ENCODE measurements around the gene JAGN1.
"Not testable (repeated sequence)": the region's sequence is repeated elsewhere in the genome, so short reads cannot be mapped to it uniquely, and the experiment has no call there.

The JAGN1 gene

DNA sequence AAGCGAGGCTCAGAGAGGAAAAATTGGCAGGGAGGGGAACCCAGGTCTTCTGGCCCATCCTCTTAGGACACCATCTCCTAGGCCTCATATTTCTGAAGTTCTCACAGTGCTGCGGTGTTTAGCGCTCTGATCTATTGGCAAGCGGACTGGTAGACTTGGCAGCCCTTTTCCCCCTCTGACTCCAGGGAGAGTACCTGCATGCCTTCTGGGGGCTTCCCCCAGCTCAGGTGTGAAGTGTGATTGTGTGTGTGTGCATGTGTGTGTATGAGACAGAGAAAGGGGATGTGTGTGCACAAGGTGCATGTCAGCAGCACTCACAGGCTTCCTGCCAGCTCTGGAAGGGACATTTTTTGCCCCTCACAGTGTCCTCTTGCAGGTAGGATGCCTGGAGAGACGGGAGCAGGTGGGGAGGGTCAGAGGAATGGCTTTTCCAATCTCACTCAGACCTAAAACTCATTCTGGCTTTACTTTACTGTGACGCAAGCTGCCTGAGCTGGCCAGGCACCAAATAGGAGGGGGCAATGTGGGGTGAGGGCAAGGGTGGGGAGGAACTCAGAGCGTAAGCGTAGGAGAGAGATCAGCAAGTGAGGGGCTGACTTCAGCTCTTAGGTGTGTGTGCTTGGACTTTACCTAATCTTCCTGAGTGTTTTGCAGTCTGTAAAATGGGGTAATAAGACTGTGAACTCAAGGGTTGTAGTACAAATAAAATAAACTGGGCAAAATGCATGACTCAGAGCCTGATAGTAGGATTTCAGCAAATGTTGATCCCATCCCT, 8.2 kb downstream of the JAGN1 start:
- no peak for DNase-seq (ENCODE audit: low spot score)

DNA sequence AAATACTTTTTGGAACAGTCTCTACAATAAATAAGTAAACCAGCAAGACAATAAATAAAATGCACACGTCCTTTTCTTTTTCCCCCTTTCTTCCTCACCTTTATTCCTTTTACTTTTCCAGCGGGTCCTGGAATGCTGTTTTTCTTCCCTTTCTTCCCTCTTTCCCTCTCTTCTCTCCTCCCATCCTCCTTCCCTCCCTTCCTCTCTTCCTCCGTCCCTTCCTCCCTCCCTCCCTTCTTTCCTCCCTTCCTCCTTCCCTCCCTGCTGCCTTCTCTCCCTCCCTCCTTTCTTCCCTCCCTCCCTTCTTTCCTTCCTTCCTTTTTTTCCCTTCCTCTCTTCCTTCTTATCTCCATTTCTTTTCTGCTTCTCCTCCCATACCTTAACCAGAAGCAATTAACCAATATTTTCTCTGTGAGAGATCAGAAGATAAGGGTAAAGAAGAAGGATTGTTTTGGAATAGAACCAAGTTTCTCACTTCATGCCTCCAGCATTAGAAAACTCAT, 8.9 kb downstream of the JAGN1 start:
- DNase-seq (ENCODE audit: low spot score), result no peak

DNA sequence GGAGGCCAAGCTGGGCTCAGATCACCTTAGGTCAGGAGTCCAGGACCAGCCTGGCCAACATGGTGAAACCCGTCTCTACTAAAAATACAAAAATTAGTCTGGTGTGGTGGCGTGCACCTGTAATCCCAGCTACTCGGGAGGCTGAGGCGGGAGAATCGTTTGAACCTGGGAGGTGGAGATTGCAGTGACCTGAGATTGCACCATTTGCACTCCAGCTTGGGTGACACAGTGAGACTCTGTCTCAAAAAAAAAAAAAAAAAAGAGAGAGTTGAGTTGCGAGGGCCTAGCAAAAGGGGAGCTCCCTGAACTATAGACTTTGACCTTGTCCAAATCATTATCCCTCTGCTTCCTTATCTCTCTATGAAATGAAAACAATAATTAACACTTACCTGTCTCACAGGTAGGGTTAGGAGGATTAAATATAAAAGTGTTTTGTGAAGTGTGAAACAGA, 10.6 kb downstream of the JAGN1 start:
- DNase-seq (ENCODE audit: low spot score), result not testable (repeated sequence)

DNA sequence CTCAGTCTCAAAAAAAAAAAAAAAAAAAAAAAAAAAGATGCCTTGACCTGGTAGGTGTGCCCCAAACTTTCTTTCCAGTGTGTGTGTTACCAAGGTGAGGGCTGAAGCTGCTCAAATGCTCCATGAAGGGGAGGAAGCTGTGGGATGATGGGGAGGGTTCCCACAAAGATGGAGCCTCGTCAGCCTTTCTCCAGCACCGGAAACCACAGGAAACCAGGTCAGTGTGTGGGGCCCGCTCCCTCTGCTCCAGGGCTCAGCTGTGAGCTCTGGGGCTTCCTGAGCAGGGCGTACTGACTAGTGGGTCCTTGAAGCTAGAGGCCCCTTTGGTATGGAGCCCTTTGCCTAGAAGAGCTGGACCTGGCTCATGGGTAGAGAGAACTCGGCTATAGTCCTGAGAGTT, 11.6 kb downstream of the JAGN1 start:
- no peak for DNase-seq (ENCODE audit: low spot score)

DNA sequence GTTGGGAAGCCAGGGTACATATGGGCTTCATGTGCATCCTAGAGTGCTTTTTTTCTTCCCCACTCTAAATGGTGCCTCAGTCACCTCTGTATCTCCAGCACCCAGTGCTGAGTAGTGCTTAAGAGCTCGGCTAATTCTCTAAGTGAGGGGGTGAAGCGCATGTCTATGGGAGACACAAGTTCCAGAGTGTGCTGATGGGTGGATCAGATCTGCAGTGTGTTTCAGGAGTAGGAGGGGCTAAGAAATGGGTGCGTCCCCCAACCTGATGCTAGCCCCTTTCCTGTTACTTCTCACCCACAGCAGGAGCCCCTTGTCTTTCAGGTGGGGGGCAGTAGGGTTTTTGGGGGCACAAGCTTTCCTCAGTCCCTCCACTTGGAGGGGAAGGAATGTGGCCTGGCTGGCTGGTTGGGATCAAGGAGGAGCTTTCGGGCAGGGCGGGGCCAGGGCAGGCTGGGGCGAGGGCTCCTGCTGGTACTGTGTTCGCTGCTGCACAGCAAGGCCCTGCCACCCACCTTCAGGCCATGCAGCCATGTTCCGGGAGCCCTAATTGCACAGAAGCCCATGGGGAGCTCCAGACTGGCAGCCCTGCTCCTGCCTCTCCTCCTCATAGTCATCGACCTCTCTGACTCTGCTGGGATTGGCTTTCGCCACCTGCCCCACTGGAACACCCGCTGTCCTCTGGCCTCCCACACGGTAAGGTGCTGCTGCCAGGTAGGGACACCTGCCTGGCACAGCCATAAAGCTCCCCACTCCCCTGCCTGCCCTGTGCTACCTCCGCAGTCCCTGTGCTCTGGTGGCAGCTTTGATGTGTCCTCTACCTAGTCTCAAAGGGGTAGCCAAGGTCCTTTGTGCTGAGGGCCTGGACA, 12.2 kb downstream of the JAGN1 start, which contains the start of gene IL17RE:
Gene IL17RE, plus strand, starts transcription at position 477 of the 866 bp plus-strand sequence. Its CDS starts 85 bp downstream, at position 562.
- DNase-seq (ENCODE audit: low spot score), result no peak

DNA sequence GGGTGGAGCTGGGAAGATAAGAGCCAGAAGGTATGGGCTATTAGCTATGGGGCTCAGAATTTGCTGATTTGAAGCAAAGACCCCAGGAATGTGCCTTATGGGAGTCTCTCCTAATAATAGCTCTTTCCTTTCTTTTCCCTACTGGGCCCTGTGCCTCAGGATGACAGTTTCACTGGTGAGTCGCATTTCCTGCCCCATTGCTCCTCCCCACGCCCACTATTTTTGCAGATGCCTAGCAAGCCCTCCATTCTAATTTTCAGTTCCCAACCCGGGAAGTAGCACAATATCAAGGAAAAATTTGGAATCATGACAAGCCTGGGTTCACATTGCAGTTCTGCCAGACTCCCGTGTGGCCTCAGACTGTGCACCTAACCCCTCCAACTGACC, 12.8 kb downstream of the JAGN1 start:
- peak; percentile 77 for DNase-seq (ENCODE audit: low spot score)

DNA sequence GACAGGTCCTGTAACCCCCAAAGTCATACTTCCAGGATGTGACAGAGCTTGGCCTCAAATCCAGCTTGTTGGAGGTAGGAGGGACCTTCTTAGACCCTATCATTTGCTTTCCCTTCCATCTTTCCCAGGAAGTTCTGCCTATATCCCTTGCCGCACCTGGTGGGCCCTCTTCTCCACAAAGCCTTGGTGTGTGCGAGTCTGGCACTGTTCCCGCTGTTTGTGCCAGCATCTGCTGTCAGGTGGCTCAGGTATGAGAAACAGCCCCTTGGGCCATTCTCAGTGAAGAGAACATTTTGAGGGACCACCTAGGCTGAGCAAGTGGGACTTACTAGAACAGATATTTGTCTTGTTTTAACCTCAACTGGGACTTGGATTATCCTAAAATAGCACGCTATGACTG, 13.5 kb downstream of the JAGN1 start:
- no peak for DNase-seq (ENCODE audit: low spot score)

DNA sequence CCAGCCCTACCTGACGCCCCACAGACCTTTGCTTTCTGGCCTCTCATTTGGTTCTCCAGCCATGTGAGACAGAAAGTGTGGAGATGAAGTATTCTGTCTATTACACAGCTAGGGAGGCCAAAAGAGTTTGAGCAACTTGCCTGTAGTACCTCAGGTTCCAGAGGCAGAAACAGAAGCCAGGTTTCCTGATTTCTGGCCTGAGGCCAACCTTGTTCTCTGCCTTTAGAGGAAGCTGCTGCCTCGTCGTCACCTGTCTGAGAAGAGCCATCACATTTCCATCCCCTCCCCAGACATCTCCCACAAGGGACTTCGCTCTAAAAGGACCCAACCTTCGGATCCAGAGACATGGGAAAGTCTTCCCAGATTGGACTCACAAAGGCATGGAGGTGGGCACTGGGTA, 16.1 kb downstream of the JAGN1 start:
- no peak for DNase-seq (ENCODE audit: low spot score)

DNA sequence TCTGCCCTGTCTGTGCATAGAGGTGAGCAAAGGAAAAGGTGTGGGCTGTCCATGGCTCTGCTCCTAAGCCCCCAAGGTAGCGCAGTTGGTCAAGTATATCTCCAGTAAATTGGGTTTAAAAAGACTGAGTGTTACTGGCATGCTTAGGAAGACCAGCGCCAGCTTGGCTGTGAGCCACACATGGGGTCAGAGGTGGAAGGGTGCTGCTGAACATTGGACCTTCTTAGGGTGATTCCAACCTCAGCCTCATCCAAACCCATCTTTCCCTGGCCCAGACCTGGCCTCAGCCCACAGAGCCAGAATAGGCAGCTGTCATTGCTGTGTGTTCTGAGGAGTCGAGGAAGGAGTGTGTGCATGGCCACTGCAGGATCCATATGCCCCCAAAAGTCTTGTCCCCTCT, 17.9 kb downstream of the JAGN1 start:
- DNase-seq (ENCODE audit: low spot score), result no peak

DNA sequence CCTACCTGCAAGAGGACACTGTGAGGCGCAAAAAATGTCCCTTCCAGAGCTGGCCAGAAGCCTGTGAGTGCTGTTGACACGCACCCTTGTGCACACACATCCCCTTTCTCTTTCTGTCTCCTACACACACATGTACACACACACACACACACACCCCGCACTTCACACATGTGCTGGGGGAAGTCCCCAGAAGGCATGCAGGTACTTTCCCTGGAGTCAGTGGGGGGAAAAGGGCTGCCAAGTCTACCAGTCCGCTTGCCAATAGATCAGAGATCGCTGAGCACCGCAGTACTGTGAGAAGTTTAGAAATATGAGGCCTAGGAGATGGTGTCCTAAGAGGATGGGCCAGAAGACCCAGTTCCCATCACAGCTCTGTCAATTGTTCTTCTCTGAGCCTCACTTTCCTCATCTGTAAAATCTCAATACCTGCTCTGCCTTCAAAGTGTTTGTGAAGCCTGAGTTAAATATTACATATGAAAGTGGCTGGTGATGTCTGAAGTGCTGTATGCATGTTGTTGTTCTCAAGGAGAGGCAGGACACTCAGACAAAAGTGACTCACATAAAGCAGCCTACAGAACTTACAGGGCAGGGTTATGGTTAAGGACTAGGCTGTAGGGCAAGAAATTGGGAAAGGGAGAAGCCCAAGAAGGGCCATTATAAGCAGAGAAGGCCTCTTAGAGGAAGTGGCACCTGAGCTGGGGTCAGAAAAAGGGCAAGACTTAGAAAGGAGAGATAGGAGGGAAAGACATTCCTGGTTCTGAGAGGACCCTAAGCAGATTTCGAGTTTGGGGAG, 19.0 kb downstream of the JAGN1 start:
- DNase-seq (ENCODE audit: low spot score), result no peak

DNA sequence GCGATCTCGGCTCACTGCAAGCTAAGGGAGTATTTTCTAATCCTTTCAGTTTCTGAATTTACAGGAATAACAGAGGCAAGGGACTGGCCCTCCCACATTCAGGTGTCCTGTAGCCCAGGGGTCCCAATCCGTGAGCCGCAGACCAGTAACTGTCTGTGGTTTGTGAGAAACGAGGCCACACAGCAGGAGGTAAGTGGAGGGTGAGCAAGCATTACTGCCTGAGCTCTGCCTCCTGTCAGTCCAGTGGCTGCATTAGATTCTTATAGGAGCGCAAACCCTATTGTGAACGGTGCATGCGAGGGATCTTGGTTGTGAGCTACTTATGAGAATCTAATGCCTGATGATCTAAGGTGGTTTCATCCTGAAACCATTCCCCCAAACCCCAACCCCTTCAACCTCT, 21.5 kb downstream of the JAGN1 start:
- no peak for DNase-seq (ENCODE audit: low spot score)

DNA sequence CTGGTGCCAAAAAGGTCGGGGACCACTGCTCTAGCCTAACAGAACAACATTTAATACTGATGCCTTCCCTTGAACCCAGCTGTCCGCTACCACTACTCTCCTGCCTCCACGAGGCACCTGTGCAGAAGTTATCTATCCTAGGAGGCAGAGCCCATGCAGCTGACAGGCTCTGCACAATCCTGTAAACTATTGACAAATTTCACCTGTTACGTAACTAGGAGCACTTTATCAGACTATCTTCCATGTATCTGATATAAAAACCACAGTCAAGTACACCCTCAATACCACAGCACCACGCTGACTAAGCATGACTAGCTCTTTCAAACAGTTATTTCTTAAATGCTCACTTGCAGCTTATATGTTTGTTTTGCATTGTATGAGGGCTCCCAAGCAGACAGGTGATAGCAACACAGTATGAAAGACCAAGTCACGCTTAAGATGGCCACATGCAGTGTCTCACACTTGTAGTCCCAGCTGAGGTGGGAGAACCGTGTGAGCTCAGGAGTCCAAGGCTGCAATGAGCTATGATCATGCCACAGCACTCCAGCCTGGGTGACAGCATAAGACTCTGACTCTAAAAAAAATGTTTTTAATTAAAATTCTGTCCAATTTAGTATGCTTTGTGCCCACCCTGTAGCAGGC, 22.0 kb downstream of the JAGN1 start:
- peak; percentile 35 for DNase-seq (ENCODE audit: low spot score)

DNA sequence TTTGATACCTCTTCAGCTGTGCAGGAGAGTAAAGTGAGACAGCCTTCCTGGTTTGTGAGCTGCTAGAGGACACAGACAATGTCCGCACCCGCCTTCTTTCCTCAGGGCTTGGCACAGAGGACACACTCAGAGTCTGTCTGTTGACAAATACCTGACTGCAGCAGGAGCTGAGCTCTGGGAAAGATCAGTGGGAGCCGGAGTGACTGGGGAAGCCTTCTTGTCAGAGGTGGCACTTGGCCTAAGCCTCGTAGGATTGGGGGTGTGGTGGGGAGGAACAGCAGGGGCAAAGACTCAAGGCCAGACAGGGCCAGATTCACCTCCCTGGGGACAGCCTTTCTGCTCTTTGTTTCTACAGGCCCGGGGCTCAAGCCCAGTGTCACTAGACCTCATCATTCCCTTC, 23.2 kb downstream of the JAGN1 start:
- DNase-seq (ENCODE audit: low spot score), result no peak

DNA sequence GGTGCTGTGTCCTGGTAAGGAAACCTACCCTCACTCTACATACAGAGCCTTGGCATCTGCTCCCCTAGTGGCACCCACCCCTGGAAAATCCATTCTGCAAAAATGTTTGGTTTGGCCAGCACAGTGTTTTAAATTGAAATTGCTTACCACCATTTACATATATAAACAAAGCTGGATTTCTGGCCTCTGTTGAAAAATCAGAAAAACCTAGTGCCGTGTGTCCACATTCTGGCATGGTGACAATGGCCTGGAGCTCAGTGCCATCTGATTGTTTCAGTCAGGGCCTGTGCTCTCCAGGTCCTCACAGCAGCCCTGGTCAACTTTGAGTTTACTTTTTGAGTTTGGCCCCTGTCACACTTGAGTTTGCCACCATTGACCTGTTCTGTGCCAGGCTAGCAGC, 23.6 kb downstream of the JAGN1 start:
- no peak for DNase-seq (ENCODE audit: low spot score)

DNA sequence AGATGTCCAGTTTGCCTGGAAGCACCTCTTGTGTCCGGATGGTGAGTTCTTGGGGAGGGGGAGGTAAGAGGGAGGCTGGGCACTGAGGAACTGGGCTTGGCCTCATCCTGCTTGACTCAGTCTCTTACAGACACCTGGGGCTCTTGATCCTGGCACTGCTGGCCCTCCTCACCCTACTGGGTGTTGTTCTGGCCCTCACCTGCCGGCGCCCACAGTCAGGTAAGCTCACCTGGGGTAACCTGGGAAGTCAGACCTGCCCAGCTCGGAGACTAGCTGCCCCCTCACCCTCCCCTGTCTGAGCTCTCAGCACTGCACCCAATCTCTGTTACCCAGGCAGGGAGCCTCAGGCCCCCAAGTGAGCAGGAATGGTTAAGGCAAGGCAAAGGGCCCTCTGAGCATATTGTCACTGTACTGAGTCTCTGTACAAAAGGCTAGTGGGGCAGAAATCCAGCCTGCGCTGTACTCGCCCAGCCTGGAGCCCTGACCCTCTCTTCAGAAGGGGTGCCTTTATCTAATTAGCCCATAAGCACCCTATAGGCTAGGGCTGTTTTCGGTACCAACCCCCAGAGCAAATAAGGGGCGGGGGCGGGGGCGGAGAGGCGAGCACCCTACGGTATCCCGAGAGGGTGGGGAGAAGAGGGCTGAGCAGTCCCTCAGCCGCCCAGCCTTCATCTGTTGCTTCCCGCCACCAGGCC, 24.3 kb downstream of the JAGN1 start:
- peak; percentile 58 for DNase-seq (ENCODE audit: low spot score)

DNA sequence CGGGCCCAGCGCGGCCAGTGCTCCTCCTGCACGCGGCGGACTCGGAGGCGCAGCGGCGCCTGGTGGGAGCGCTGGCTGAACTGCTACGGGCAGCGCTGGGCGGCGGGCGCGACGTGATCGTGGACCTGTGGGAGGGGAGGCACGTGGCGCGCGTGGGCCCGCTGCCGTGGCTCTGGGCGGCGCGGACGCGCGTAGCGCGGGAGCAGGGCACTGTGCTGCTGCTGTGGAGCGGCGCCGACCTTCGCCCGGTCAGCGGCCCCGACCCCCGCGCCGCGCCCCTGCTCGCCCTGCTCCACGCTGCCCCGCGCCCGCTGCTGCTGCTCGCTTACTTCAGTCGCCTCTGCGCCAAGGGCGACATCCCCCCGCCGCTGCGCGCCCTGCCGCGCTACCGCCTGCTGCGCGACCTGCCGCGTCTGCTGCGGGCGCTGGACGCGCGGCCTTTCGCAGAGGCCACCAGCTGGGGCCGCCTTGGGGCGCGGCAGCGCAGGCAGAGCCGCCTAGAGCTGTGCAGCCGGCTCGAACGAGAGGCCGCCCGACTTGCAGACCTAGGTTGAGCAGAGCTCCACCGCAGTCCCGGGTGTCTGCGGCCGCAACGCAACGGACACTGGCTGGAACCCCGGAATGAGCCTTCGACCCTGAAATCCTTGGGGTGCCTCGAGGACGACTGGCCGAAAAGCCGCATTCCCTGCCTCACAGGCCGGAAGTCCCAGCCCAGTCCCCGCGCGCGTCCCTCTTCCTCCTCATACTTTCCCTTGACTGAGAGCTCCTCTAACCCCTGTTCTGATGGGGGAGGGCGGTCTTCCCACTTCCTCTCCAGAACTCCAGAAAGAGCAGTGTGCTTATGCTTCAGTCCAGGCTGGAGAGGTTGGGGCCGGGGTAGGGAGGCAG, 25.1 kb downstream of the JAGN1 start:
- DNase-seq (ENCODE audit: low spot score), result peak; percentile 88

DNA sequence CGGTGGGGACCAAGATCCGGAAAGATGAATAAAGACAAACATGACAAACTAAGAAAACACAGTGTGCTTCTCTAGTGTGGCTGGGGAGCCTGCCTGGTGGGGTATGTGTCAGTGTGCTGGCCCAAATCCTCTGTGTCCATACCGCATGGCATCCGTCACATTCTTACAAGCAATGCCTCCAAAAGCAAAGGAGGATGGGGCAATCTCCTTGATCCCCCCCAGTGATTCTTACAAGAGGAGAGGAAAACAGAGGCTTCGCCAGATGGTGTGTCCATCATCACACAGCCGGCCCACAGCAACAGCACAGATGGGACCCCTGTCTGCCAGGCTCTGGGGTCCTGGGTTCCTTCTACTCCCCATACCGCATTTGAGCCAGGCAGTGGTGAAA, 25.9 kb downstream of the JAGN1 start:
- peak; percentile 57 for DNase-seq (ENCODE audit: low spot score)

DNA sequence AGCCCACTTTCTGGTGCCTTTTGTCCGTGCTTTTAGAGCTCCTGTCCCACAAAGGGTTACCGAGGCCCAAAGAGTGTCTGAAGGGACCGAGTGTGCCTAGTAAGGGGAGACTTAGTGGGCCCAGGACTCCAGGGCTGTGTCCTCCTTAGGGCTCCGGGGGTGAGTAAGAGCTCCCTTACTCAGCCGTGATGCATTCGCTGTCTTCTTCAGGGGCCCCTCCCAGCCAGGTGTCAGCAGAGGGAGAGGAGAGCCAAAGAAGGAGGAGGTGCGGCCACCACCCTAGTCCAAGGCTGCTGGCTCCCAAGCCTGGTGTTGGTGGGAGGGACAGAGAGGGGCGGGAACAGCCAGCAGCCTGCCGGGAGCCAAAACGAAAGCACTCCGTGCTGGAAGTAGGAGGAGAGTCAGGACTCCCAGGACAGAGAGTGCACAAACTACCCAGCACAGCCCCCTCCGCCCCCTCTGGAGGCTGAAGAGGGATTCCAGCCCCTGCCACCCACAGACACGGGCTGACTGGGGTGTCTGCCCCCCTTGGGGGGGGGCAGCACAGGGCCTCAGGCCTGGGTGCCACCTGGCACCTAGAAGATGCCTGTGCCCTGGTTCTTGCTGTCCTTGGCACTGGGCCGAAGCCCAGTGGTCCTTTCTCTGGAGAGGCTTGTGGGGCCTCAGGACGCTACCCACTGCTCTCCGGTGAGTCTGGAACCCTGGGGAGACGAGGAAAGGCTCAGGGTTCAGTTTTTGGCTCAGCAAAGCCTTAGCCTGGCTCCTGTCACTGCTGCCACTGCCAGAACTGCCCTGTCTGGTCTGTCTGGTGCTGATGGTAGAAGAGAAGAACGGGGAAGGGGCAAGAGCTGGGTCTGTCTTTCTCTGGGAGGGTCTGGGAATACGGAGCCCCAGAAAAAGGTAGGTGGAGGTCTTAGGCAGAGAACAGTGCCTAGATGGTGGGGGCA, 26.6 kb downstream of the JAGN1 start, which contains the start of gene IL17RC:
Gene IL17RC, plus strand, starts transcription at position 365 of the 947 bp plus-strand sequence. Its CDS starts 218 bp downstream, at position 583.
- DNase-seq (ENCODE audit: low spot score), result peak; percentile 96

DNA sequence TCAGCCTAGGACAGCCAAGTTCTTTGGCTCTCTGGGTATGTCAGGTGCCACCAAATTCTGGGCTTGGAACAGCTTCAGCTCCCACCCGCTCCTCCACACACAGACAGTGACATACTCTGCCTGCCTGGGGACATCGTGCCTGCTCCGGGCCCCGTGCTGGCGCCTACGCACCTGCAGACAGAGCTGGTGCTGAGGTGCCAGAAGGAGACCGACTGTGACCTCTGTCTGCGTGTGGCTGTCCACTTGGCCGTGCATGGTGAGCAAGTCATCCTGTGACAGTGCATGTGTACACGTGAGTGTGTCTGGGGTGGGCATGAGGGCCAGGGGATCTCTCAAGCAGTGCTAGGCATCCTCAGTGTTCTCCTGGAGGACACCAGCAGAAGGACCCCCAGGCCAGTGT, 27.4 kb downstream of the JAGN1 start:
- no peak for DNase-seq (ENCODE audit: low spot score)

Measured in RKO (cell line).